ENCODE results near the gene VPS52.

Gene VPS52

GRCh38 chr6:33208091-33208967 is 63.3 kb downstream of the VPS52 start, which contains the start of gene RING1:
Gene RING1, plus strand, starts transcription at chr6:33208500. Its CDS starts 323 bp downstream, at chr6:33208823.
- peak; percentile 64 for DNase-seq

- no peak for DNase-seq
Measured at GRCh38 chr6:33207552-33208090, 64.1 kb downstream of the VPS52 start.

GRCh38 chr6:33206864-33207551 is 64.7 kb downstream of the VPS52 start:
- DNase-seq, result no peak

GRCh38 chr6:33206027-33206863 is 65.4 kb downstream of the VPS52 start:
- no peak for DNase-seq

GRCh38 chr6:33205191-33206026 is 66.3 kb downstream of the VPS52 start:
- no peak for DNase-seq

GRCh38 chr6:33204415-33205190 is 67.1 kb downstream of the VPS52 start, which contains the start of gene HSD17B8:
Gene HSD17B8, plus strand, starts transcription at chr6:33204655. Its CDS starts 14 bp downstream, at chr6:33204669.
- DNase-seq, result peak; percentile 89

GRCh38 chr6:33204165-33204414 is 67.6 kb downstream of the VPS52 start:
- DNase-seq, result no peak

- DNase-seq, result no peak
Measured at GRCh38 chr6:33203443-33204164, 68.1 kb downstream of the VPS52 start.

- no peak for DNase-seq
Measured at GRCh38 chr6:33202799-33203198, 68.9 kb downstream of the VPS52 start.

GRCh38 chr6:33201935-33202334 is 69.7 kb downstream of the VPS52 start:
- DNase-seq, result no peak

GRCh38 chr6:33201147-33201545 is 70.5 kb downstream of the VPS52 start:
- DNase-seq, result no peak

Measured in NCI-H1436 (cell line).